WI38 (cell line): ENCODE measurements around the gene ABI1.

Experiments
- H3K4me3 ChIP-seq: 2 replicates; pipeline ENCODE4 v1.5.1; 2011; ENCODE audit warnings: low read depth, mild to moderate bottlenecking, control low read depth, low read length
- TF ChIP-seq, protein P1 (sequence below): IDR thresholded peaks from 2 replicates; pipeline ENCODE4 v1.5.1; 2012; ENCODE audit warnings: low read depth, mild to moderate bottlenecking, control low read depth, low read length

ABI1 gene

DNA sequence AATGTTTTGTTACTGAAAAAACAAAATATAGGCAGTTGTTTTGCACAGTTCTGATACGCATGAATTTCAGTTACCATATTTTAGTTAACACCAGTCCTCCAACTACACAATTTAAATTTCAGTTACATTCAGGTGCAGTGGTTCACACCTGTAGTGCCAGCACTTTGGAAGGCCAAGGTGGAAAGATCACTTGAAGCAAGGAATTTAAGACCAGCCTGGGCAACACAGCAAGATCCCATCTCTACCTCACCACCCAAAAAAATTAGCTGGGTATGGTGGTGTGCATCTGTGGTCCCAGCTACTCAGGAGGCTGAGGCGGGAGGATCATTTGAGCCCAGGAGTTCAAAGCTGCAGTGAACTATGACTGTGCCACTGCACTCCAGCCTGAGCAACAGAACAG is 45.3 kb downstream of the ABI1 start:
- TF ChIP-seq, protein P1, sequence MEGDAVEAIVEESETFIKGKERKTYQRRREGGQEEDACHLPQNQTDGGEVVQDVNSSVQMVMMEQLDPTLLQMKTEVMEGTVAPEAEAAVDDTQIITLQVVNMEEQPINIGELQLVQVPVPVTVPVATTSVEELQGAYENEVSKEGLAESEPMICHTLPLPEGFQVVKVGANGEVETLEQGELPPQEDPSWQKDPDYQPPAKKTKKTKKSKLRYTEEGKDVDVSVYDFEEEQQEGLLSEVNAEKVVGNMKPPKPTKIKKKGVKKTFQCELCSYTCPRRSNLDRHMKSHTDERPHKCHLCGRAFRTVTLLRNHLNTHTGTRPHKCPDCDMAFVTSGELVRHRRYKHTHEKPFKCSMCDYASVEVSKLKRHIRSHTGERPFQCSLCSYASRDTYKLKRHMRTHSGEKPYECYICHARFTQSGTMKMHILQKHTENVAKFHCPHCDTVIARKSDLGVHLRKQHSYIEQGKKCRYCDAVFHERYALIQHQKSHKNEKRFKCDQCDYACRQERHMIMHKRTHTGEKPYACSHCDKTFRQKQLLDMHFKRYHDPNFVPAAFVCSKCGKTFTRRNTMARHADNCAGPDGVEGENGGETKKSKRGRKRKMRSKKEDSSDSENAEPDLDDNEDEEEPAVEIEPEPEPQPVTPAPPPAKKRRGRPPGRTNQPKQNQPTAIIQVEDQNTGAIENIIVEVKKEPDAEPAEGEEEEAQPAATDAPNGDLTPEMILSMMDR: no peak
- H3K4me3 ChIP-seq: no peak overlapping the region

DNA sequence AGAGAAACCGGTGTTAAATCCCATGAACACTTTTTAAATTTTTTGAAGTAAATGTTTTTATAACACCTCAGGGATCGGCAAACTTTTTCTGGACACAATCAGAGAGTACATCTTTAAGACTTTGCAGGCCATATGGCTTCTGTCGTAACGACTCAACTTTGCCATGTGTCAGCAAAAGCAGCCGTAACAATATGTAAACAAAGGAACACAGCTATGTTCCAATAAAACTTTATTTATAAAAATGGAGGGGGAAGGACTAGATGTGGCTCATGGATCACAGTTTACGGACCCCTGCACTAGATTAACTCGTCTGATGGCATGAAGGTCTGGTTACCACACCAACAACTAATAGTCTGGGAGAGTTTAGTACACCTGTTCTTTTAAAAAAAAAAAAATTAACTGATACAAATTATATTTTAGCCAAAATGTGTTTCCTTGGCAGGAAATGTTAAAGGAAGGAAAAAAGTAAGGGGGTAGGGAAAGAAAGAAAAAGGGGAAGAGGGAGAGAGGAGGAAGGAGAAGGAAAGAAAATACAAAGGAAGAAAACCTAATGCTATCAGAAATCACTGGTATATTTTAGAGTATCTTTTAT is 50.2 kb downstream of the ABI1 start:
- TF ChIP-seq, protein P1: no peak
- H3K4me3 ChIP-seq: no peak overlapping the region

DNA sequence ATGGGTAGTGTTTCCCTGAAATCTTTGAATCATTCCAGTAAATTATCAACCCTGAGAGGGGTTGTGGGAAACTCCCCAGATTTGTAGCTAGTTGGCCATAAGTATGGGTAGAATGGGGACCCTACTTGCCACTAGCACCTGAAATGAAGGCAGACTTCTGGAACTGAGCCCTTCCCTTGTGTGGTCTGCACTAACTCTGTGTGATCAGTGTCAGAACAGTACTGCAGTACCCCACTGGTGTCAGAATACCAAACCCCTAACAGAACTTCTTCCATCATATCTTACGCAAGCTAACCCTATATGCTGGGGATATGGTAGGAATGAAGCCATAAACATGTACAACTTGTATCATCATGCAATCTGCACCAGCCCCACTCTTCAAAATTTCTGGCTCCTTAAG is 50.8 kb downstream of the ABI1 start:
- H3K4me3 ChIP-seq: no peak overlapping the region
- TF ChIP-seq, protein P1: no peak

DNA sequence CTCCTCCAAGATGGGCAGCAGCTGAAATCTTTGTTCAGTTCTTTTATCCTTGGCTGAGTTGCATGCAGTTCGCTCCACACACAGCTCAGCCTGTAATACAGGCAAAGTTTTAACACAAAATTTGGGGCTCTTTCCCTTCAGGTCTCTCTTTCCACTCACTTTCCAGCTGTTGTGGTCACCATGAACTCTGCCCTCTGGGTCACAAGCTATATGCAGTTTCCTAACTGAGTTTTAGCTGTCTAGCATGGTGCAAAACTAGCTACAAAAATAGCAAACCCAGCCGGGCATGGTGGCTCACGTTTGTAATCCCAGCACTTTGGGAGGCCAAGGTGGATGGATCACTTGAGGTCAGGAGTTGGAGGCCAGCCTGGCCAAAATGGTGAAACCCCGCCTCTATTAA is 53.2 kb downstream of the ABI1 start:
- H3K4me3 ChIP-seq: no peak overlapping the region
- TF ChIP-seq, protein P1: no peak

DNA sequence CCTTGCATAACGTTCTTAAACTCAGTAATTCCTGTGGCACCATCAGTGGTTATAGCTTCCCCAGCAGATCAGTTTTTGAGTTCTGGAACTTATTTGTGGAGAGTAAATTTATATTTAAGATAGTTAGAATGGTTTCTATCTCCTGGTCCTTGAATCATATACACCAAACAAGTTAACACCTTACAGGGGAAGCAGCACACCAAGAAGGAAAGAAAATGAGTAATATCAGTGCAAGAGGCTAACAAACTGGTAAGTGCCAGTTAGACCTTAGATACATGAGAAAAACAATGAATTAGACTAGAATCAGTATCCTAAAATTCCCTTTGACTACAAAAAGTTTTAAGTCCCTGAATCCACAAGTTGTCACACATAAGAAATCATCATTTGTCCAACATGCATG is 54.2 kb downstream of the ABI1 start:
- TF ChIP-seq, protein P1: no peak
- H3K4me3 ChIP-seq: no peak overlapping the region

DNA sequence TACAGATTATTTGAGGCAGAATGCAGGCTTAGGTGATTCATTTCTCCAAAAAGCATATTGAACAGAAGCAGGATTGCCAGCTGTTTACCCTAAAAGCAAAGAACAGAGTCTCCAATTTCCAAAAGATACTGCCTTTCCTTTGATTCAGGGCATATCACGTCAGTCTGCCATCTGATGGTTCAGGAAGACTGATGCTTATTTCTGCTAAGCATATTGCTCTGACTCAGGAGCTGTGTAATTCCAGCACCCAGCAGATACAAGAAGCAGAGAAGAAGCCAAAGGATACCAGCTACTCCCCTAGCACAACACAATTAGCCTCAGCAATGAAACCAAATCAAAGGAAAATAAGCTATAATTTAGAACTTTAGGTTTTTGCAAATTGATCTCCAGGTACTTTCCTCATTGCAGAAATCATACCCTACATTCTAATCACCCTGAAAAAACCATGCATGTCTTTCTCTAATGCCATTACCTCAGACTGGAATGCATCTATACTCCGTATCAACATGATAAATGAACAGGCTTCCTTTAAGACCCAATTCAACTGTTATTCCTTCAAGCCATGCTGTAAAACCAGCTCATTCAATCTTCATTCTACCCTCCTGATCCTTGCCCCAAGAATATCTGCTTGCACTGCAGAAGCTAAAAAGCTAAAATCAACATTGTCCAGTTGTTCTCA is 55.1 kb downstream of the ABI1 start:
- TF ChIP-seq, protein P1: no peak
- H3K4me3 ChIP-seq: no peak overlapping the region
